B cell (primary cell): ENCODE results near the gene SMARCD2. TPM values are rescaled to one million over a fixed set of nuclear protein-coding genes. Genes with fewer than 3 reads are reported as not detected.

ENCODE experiments used
- ATAC-seq: fragments of 200-7000 bp; cut with Tn5 transposase; one replicate; pipeline ENCODE4 v1.10.0; 2021; ENCODE audit warnings: low read depth, mild to moderate bottlenecking, moderate number of reproducible peaks, moderate library complexity
- CTCF ChIA-PET: fragments of 350-600 bp; sonication (Branson Sonifier 250); formaldehyde crosslinking; loops from one replicate; lab custom pipeline; 2021; ENCODE audit warnings: antibody characterized with exemption, inconsistent platforms; lab: Charles Lee
- POLR2A ChIA-PET: fragments of 350-600 bp; sonication (Branson Sonifier 250); formaldehyde crosslinking; loops from one replicate; lab custom pipeline; 2021; ENCODE audit warnings: antibody characterized with exemption; lab: Charles Lee
- DNase-seq: peaks from one replicate; pipeline ENCODE4 v3.0.0; 2013
- H2AFZ ChIP-seq: 2 replicates; pipeline ENCODE4 v1.6.1; 2012; ENCODE audit warnings: mild to moderate bottlenecking, low read depth, low read length; ENCODE audit not compliant: insufficient read depth, poor library complexity, severe bottlenecking
- H3K27ac ChIP-seq, 2 donors: 1 replicate in 1 of 2; 2 replicates in 1 of 2; pipeline ENCODE4 v1.5.1; 2012 to 2013; ENCODE audit warnings: low read length in 2 of 2, mild to moderate bottlenecking in 2 of 2, moderate library complexity in 1 of 2
- H3K27me3 ChIP-seq, 4 experiments: fragments of 200-600 bp in 1 of 4; sonication (generic) in 1 of 4; replicated peaks in 1 of 4; 1 replicate in 2 of 4; 2 replicates in 2 of 4; pipeline versions ENCODE4 v1.6.1 to v1.7.0; 2013 to 2016; ENCODE audit warnings: low read length in 3 of 4, mild to moderate bottlenecking in 2 of 4, mixed read lengths in 1 of 4, moderate library complexity in 1 of 4; ENCODE audit not compliant: insufficient read depth in 4 of 4, control insufficient read depth in 3 of 4; ENCODE audit errors: control extremely low read depth in 1 of 4
- H3K36me3 ChIP-seq, 2 experiments: replicated peaks in 1 of 2; 1 replicate in 1 of 2; 2 replicates in 1 of 2; pipeline versions ENCODE4 v1.6.1 to v1.7.1; 2013; ENCODE audit warnings: low read length in 1 of 2; ENCODE audit not compliant: insufficient read depth in 2 of 2, control insufficient read depth in 1 of 2; ENCODE audit errors: control extremely low read depth in 1 of 2, extremely low read depth in 1 of 2
- H3K4me1 ChIP-seq, 2 donors: fragments of 200-600 bp in 1 of 2; sonication (generic) in 1 of 2; 1 replicate in 1 of 2; 2 replicates in 1 of 2; pipeline versions ENCODE4 v1.5.1 to v1.6.1; 2013 to 2017; ENCODE audit warnings: low read length in 2 of 2; ENCODE audit not compliant: control insufficient read depth in 2 of 2, insufficient read depth in 2 of 2
- H3K4me2 ChIP-seq: replicated peaks from 2 replicates; pipeline ENCODE3; 2012; ENCODE audit warnings: mild to moderate bottlenecking, low read depth, low read length; ENCODE audit not compliant: poor library complexity, severe bottlenecking
- H3K4me3 ChIP-seq, 5 experiments: fragments of 200-600 bp in 1 of 5; sonication (generic) in 1 of 5; 1 replicate in 3 of 5; 2 replicates in 2 of 5; pipeline versions ENCODE4 v1.5.1 to v1.7.0; 2011 to 2016; ENCODE audit warnings: low read length in 4 of 5, mild to moderate bottlenecking in 4 of 5, low read depth in 2 of 5, control low read depth in 1 of 5, moderate library complexity in 1 of 5; ENCODE audit not compliant: insufficient read depth in 1 of 5; ENCODE audit errors: control extremely low read depth in 1 of 5, extremely low read depth in 1 of 5
- H3K79me2 ChIP-seq: fragments of 200-600 bp; sonication (generic); one replicate; pipeline ENCODE4 v1.6.0; 2016; ENCODE audit warnings: low read length; ENCODE audit not compliant: control insufficient read depth, insufficient read depth
- H3K9ac ChIP-seq: fragments of 200-600 bp; sonication (generic); 2 replicates; pipeline ENCODE4 v1.6.1; 2017; ENCODE audit warnings: mild to moderate bottlenecking, low read length, moderate library complexity
- H3K9me3 ChIP-seq, 3 donors: one replicate each; pipeline versions ENCODE4 v1.6.1 to v1.7.1; 2013; ENCODE audit warnings: low read length in 2 of 3; ENCODE audit not compliant: control insufficient read depth in 2 of 3, insufficient read depth in 1 of 3; ENCODE audit errors: control extremely low read depth in 1 of 3
- H4K20me1 ChIP-seq: 2 replicates; pipeline ENCODE4 v1.6.0; 2012; ENCODE audit warnings: mild to moderate bottlenecking, low read length; ENCODE audit not compliant: insufficient read depth, control insufficient read depth, poor library complexity, severe bottlenecking
- H3K27ac Mint-ChIP-seq: one replicate; pipeline ENCODE4 v1.8.0; 2021; ENCODE audit warnings: mixed read lengths
- H3K27me3 Mint-ChIP-seq: one replicate; pipeline ENCODE4 v1.8.0; 2021; ENCODE audit warnings: mixed read lengths
- H3K4me1 Mint-ChIP-seq: one replicate; pipeline ENCODE4 v1.8.0; 2021; ENCODE audit warnings: mixed read lengths
- H3K4me3 Mint-ChIP-seq: one replicate; pipeline ENCODE4 v1.8.0; 2021; ENCODE audit warnings: mixed read lengths
- H3K9me3 Mint-ChIP-seq: one replicate; pipeline ENCODE4 v1.8.0; 2022; ENCODE audit warnings: mixed read lengths; ENCODE audit not compliant: insufficient read depth
- EZH2 ChIP-seq: IDR thresholded peaks from 2 replicates; pipeline ENCODE4 v1.6.1; 2012; ENCODE audit warnings: borderline replicate concordance, low read depth, mild to moderate bottlenecking, moderate library complexity, low read length; ENCODE audit not compliant: insufficient read depth, poor library complexity, severe bottlenecking
- WGBS: methylation state at CpG from one replicate; pipeline ENCODE4 v1.1.5; 2013; ENCODE audit warnings: missing lambda C conversion rate; ENCODE audit not compliant: insufficient coverage; 5-methylcytosine and 5-hydroxymethylcytosine counted together
- intact Hi-C: fragments of 100-400 bp; cut with micrococcal nuclease; formaldehyde crosslinking; loops from one replicate; pipeline ENCODE4 v1.10.0; 2022
- polyA plus RNA-seq: library from polyadenylated mRNA; depleted of rRNA; stranded (reverse); fragments of >200 nt; gene quantifications from 2 replicates; pipeline ENCODE4 v1.2.3, GENCODE V29; 2012
- total RNA-seq, 2 donors: library from RNA; stranded (reverse); fragments of 120-200 nt in 1 of 2; gene quantifications; 1 replicate in 1 of 2; 2 replicates in 1 of 2; pipeline versions ENCODE4 v1.2.3 to v1.2.4, GENCODE V29; 2013 to 2022
- TF ChIP-seq, protein P1 (sequence below): fragments of 200-600 bp; IDR thresholded peaks from one replicate; pipeline ENCODE4 v1.8.0; 2022; ENCODE audit warnings: antibody characterized with exemption, mild to moderate bottlenecking

The SMARCD2 gene
- total and polyA plus RNA-seq, 2 donors (not counting 1 experiment from before 2014, with no cell fraction given), result 60.6 to 124 TPM

DNA sequence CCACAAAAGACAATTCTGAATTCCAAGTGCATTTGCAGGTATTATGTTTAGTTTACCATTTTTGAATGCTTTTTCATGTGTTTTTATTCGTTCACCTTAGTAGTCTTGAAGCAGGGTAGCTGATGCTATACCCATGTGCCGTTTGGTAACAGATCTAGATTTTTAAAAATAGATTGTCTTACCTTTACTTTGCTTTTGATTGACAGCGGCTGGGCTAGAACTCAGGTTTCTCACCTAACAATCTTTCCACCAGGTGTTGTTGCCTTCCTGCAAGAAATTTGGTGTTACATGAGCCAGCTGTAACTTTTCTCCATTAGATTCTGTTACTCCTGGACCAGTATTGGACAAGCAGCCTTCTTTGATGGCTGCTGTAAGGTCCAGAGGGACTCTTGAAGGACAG, 13.5 kb downstream of the SMARCD2 start:
- no peak for TF ChIP-seq EZH2
- TF ChIP-seq, protein P1, sequence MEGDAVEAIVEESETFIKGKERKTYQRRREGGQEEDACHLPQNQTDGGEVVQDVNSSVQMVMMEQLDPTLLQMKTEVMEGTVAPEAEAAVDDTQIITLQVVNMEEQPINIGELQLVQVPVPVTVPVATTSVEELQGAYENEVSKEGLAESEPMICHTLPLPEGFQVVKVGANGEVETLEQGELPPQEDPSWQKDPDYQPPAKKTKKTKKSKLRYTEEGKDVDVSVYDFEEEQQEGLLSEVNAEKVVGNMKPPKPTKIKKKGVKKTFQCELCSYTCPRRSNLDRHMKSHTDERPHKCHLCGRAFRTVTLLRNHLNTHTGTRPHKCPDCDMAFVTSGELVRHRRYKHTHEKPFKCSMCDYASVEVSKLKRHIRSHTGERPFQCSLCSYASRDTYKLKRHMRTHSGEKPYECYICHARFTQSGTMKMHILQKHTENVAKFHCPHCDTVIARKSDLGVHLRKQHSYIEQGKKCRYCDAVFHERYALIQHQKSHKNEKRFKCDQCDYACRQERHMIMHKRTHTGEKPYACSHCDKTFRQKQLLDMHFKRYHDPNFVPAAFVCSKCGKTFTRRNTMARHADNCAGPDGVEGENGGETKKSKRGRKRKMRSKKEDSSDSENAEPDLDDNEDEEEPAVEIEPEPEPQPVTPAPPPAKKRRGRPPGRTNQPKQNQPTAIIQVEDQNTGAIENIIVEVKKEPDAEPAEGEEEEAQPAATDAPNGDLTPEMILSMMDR, result no peak
- Mint-ChIP-seq H3K4me1 (peaks cover 62% of the 10 kb centered on the region), H3K4me3 (peak overlapping the region; percentile 98), H3K9me3 (no peaks in the 10 kb centered on the region), H3K27ac (no peak overlapping the region), H3K27me3 (no peaks in the 10 kb centered on the region)
- Histone ChIP-seq H3K27me3 (no peaks in the 10 kb centered on the region), H4K20me1 (peaks cover 5% of the 10 kb centered on the region), H2AFZ (no peak overlapping the region), H3K36me3 (peaks cover 2 to 71% of the 10 kb centered on the region in 2 experiments), H3K4me1 (peaks cover 31 to 43% of the 10 kb centered on the region in 2 donors), H3K9me3 (no peaks in the 10 kb centered on the region), H3K79me2 (peaks cover 53% of the 10 kb centered on the region), H3K27ac (no peak overlapping the region), H3K9ac (no peak overlapping the region), H3K4me2 (no peak overlapping the region), H3K4me3 (no peak overlapping the region)
- ATAC-seq (no peak), DNase-seq (peak; percentile 9)
- WGBS, result 100% methylated on average over 1 of the region's 3 CpGs
- ChIA-PET POLR2A (interaction anchor here (1.0 kb wide), 2 partner anchors 13 to 14 kb away, joined by 5 to 9 read pairs; no protein-coding TSS in a partner anchor), CTCF (interaction anchor here (0.6 to 1.9 kb wide), 4 partner anchors 10 to 37 kb away, joined by 3 to 9 read pairs (median 4); no protein-coding TSS in a partner anchor)
- intact Hi-C loops, result loop anchor here (5.0 kb wide), 1 partner anchor 678 kb away; the partner anchor contains the start of genes CEP95 and DDX5

- ATAC-seq, result no peak
- peaks cover 2 to 67% of the 10 kb centered on the region in 2 experiments for H3K36me3 ChIP-seq
Measured at GRCh38 chr17:63827801-63828221, 14.7 kb downstream of the SMARCD2 start.

More at GRCh38 chr17:63827801-63828221, 14.7 kb downstream of the SMARCD2 start:
- no peaks in the 10 kb centered on the region for H3K9me3 Mint-ChIP-seq
- TF ChIP-seq EZH2, result no peak
- TF ChIP-seq, protein P1, result peak; percentile 21
- no peak for DNase-seq
- peaks cover 5% of the 10 kb centered on the region for H4K20me1 ChIP-seq
- H3K9ac ChIP-seq, result peak overlapping the region; percentile 80
- no peaks in the 10 kb centered on the region for H3K27me3 Mint-ChIP-seq
- H3K79me2 ChIP-seq, result peaks cover 54% of the 10 kb centered on the region
- POLR2A ChIA-PET, result interaction anchor here (0.6 to 2.7 kb wide), 5 partner anchors 14 to 128 kb away, joined by 5 to 23 read pairs (median 6); partner anchors contain the start of genes CCDC47, DDX42, LIMD2 and SMARCD2
- H3K4me1 Mint-ChIP-seq, result peaks cover 68% of the 10 kb centered on the region
- 5% methylated on average over 9 of the region's 19 CpGs for WGBS
- peak overlapping the region; percentile 98 for H3K27ac Mint-ChIP-seq
- H3K27ac ChIP-seq, result peak overlapping the region; percentile 70 to 92
- H3K4me3 Mint-ChIP-seq, result peak overlapping the region; percentile 98
- H3K4me3 ChIP-seq, result peak overlapping the region; percentile 78 to 92 (median 81)
- no peaks in the 10 kb centered on the region for H3K9me3 ChIP-seq
- CTCF ChIA-PET, result interaction anchor here (1.2 to 3.3 kb wide), 4 partner anchors 11 to 131 kb away, joined by 3 to 15 read pairs (median 6); no protein-coding TSS in a partner anchor
- H3K4me1 ChIP-seq, result peaks cover 32 to 46% of the 10 kb centered on the region in 2 donors
- intact Hi-C loops, result loop anchor here (1.0 to 5.0 kb wide), 8 partner anchors 15 to 679 kb away; partner anchors contain the start of genes CCDC47, CEP95, DDX5 and ERN1
- peak overlapping the region; percentile 92 for H2AFZ ChIP-seq
- no peaks in the 10 kb centered on the region for H3K27me3 ChIP-seq
- H3K4me2 ChIP-seq, result peak overlapping the region; percentile 87
